ENCODE measurements around the gene ESPNL. TPM values are rescaled to one million over a fixed set of nuclear protein-coding genes. Genes with fewer than 3 reads are reported as not detected.
A peak's percentile ranks its signal among the peaks of the same experiment; 100 is the strongest.

The ESPNL gene
- total RNA-seq, 2 experiments from 2014 or later, result 0.12 to 0.14 TPM

DNA sequence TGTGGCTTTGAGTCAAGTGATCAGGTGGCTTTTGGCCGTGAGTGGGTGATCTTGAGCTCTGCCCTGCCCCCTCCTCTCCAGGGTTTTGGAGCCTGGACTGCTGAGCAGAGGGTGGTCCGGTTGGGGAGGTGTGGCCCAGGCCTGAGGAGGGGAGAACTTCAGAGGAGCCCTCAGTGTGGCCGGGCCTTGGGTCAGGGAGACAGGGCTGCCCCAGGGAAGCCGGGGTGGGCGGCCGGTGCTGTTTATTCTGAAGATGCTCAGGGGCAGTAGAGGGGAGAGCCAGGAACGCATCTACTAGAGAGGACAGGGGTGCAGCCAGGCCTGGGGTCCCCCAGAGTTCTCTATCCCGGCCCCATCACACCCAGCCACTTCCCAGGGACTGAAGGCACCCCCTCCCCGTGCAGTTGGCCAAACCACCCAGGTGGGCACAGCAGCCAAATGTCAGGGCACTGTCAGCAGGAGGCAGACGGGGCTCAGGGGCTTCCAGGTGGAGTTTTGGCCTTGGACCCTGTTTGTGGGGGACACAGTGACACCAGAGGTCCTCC lies 59.6 kb downstream of the ESPNL start:
- intact Hi-C loops (cut with micrococcal nuclease), result loop anchor here (2.0 kb wide), 1 partner anchor 103 kb away; no protein-coding TSS in a partner anchor
- H3K4me1 Mint-ChIP-seq (ENCODE audit: low read depth), result peaks cover 6% of the 10 kb centered on the region
- H3K36me3 Mint-ChIP-seq, result no peaks in the 10 kb centered on the region
- peaks cover 17% of the 10 kb centered on the region for H3K27me3 Mint-ChIP-seq
- no peaks in the 10 kb centered on the region for H3K9me3 Mint-ChIP-seq
- H3K27ac Mint-ChIP-seq, result no peak overlapping the region
- ChIA-PET CTCF (no interaction called here), POLR2A (no interaction called here)
- no peak for DNase-seq
- peak overlapping the region; percentile 20 for H3K4me3 Mint-ChIP-seq

DNA sequence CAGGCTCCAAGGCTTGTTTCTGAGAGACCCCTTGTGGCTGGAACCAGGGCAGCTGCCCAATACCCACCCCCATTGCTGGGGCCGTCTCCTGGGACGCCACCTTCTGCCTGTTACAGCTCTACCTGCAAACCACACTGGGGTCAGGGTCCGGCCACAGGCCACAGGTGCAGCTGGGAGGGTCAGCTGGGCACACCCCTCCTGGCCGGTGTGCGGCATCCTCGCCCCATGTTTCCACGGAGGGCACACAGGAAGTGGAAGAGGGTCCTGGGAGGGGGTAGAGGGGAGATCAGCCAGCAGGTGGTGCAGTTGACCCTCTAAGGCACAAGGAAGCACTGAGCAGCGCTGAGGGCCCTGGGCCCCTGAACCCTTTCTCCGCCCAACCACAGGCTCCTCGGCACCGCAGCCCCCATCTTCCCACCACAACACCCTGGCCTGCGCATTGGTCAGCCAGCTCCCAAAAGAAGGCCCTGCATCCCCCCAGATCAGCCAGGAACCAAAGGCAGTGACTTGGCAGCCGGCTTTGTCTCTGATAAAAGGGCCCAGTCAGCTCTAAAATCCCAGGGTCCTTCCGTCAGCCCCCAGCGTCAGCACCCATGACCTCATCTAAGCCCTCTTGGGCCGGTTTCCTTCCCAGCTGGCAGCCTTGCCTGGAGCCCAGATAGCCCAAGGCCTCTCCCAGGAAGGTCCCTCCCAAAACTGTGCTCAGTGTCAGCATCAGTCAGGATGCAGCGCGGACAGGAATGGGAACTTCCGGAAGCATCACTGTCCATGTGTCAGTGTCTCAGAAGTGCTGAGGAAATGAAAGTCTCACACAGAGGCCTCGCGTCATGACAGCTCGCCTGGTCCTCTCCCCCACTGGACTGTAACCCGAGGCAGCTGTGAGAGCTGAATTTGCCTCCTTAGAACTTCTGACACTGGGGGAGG lies 60.3 kb downstream of the ESPNL start:
- intact Hi-C loops (cut with micrococcal nuclease), result no loop called here
- Mint-ChIP-seq H3K4me1 (ENCODE audit: low read depth) (peaks cover 9% of the 10 kb centered on the region), H3K27me3 (peaks cover 24% of the 10 kb centered on the region), H3K36me3 (no peaks in the 10 kb centered on the region), H3K4me3 (no peak overlapping the region), H3K27ac (no peak overlapping the region), H3K9me3 (no peaks in the 10 kb centered on the region)
- POLR2A ChIA-PET, result no interaction called here
- CTCF ChIA-PET, result interaction anchor here (1.1 kb wide), 1 partner anchor 103 kb away, joined by 4 read pairs; no protein-coding TSS in a partner anchor
- DNase-seq, result no peak

DNA sequence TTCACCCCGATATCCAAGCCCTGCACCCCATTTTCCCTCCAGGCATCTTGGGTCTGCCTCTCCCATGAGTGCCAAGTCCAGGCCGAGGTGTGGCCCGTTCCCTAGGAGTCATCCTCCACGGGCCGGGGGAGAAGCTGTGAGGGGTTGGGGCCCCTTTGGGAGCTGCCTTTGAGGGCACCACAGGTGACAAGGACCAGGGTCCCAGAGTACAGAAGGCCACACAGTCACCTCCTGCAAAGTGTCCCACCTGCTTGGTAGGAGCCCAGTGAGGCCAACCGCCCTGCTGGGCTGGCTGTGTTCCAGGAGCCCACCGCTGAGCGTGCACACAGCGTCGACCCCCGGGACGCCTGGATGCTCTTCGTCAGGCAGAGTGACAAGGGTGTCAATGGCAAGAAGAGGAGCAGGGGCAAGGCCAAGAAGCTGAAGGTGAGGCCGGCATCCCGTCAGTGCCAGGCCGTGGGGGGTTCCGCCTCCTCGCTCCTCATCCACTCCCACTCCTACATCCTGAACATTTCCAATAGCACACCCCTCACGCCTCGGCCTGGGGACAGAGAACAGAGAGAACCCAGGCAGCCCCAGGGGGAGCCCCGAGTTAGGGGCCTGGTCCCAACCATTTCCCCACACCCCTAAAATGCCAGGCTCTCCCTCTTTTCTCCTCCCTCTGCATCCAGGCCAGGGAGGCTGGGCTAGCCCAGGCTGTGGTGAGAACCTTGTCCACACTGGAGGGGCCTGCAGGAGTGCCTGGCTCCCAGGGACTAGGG lies 61.3 kb downstream of the ESPNL start:
- Mint-ChIP-seq H3K9me3 (no peaks in the 10 kb centered on the region), H3K27me3 (peaks cover 25% of the 10 kb centered on the region), H3K27ac (no peak overlapping the region), H3K4me1 (ENCODE audit: low read depth) (peaks cover 9% of the 10 kb centered on the region), H3K4me3 (no peak overlapping the region), H3K36me3 (no peaks in the 10 kb centered on the region)
- ChIA-PET POLR2A (no interaction called here), CTCF (interaction anchor here (1.1 kb wide), 1 partner anchor 102 kb away, joined by 4 read pairs; no protein-coding TSS in a partner anchor)
- intact Hi-C loops (cut with micrococcal nuclease), result no loop called here
- DNase-seq, result no peak

DNA sequence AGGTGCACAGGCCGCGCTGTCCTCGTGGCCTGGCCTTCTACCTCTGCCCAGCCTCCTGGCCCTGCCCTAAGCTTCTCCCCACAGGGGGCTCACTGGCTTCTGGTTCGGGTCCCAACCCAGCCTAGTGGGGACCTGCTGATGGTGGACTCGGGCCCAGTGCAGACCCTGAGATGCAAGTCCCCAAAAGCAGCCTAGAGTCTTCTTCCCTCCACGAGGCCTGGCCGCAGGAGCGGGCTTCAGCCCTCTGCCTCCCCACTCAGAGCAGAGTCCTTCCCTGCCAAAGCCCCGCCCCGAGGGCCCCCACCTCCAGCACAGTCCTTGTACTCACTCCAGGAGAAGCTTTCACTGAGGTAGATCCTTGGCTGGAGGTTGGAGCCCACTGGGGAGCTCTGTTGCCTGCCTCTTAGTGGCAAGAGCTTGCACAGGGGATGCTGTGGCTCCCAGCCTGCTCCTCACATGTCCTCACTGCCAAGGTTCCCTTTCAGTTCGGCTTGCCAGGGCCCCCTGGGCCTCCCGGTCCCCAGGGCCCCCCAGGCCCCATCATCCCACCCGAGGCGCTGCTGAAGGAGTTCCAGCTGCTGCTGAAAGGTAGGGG lies 62.2 kb downstream of the ESPNL start:
- Mint-ChIP-seq H3K27me3 (peaks cover 25% of the 10 kb centered on the region), H3K27ac (no peak overlapping the region), H3K4me1 (ENCODE audit: low read depth) (peaks cover 9% of the 10 kb centered on the region), H3K9me3 (no peaks in the 10 kb centered on the region), H3K36me3 (no peaks in the 10 kb centered on the region), H3K4me3 (no peak overlapping the region)
- no peak for DNase-seq
- intact Hi-C loops (cut with micrococcal nuclease), result no loop called here
- POLR2A ChIA-PET, result interaction anchor here (1.0 kb wide), 1 partner anchor 40 kb away, joined by 3 read pairs; no protein-coding TSS in a partner anchor
- CTCF ChIA-PET, result interaction anchor here (1.4 kb wide), 1 partner anchor 101 kb away, joined by 3 read pairs; no protein-coding TSS in a partner anchor

DNA sequence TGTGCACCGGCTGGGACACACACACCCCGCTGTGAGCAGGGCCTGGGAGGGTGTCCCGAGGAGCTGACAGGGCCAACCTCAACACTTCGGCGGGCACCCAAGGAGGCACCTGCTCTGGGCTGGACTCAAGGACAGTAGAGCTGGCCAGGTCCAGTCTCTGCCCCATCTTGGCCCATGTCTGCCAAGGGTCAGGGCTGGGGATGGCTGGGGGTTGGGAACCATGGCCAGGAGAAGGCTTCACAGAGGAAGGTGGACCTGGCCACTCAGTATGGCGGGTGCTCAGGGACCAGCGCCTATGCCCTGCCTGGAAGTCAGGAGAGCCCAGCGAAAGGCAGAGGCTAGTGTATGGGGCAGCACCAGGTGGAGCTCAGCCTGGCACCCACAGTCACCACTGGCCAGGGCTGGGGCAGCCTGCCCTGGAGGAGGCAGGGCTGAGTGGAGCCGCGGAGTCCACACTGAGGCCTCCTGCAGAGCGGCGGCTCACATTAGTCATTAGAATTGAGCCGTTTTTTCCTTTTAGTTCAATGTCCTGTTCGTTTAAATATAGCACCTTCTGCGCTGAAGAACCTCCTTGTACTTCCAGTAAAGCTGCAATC lies 62.8 kb downstream of the ESPNL start:
- Mint-ChIP-seq H3K4me1 (ENCODE audit: low read depth) (peaks cover 9% of the 10 kb centered on the region), H3K27ac (no peak overlapping the region), H3K9me3 (no peaks in the 10 kb centered on the region), H3K4me3 (no peak overlapping the region), H3K36me3 (no peaks in the 10 kb centered on the region), H3K27me3 (peaks cover 25% of the 10 kb centered on the region)
- CTCF ChIA-PET, result interaction anchor here (1.4 kb wide), 1 partner anchor 101 kb away, joined by 3 read pairs; no protein-coding TSS in a partner anchor
- no peak for DNase-seq
- POLR2A ChIA-PET, result interaction anchor here (1.0 kb wide), 1 partner anchor 39 kb away, joined by 3 read pairs; no protein-coding TSS in a partner anchor
- intact Hi-C loops (cut with micrococcal nuclease), result no loop called here

DNA sequence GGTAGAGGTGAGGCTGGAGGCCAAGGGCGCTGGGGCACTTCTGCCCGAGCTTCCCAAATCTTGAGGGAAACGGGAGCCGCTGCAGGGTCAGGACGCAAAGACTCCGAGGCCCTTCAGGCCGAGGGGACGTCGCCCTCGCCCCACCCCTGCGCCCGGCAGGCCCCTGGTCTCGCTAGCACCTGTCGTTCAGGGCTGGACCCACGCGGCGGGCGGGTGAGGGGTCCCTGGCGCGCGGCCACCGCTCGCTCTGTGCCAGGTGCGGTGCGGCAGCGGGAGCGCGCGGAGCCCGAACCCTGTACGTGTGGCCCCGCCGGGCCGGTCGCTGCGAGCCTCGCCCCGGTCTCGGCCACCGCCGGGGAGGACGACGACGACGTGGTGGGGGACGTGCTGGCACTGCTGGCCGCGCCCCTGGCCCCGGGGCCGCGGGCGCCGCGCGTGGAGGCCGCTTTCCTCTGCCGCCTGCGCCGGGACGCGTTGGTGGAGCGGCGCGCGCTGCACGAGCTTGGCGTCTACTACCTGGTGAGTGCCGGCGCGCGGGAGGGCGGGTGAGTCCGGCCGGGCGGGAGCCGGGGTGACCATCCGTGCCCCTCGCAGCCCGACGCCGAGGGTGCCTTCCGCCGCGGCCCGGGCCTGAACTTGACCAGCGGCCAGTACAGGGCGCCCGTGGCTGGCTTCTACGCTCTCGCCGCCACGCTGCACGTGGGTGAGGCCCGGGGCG lies 63.5 kb downstream of the ESPNL start:
- POLR2A ChIA-PET, result no interaction called here
- Mint-ChIP-seq H3K4me1 (ENCODE audit: low read depth) (peaks cover 9% of the 10 kb centered on the region), H3K4me3 (no peak overlapping the region), H3K36me3 (no peaks in the 10 kb centered on the region), H3K27me3 (peaks cover 25% of the 10 kb centered on the region), H3K9me3 (no peaks in the 10 kb centered on the region), H3K27ac (no peak overlapping the region)
- CTCF ChIA-PET, result interaction anchor here (1.4 kb wide), 1 partner anchor 100 kb away, joined by 3 read pairs; no protein-coding TSS in a partner anchor
- DNase-seq, result no peak
- intact Hi-C loops (cut with micrococcal nuclease), result no loop called here

DNA sequence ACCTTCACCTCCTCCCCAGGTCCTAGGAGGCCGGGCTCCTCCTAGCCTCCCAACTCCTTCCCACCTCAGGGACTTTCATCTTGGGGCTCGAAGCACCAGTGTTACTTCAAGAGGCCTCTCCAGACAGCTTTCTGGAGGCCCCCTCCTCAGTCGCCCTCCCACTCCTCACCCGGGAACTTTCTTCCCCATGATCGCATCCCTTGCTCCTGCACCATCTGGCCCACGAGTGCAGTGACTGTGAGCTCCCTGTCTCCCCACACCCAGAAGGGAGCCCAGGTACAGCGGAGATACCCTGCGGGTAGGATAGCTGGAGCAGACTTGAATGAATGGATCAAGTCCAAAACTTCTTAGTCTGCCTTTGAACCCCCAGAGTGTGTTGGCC lies 64.8 kb downstream of the ESPNL start:
- no peak for DNase-seq
- ChIA-PET CTCF (no interaction called here), POLR2A (no interaction called here)
- peaks cover 3% of the 10 kb centered on the region for H3K4me1 Mint-ChIP-seq (ENCODE audit: low read depth)
- intact Hi-C loops (cut with micrococcal nuclease), result no loop called here
- H3K4me3 Mint-ChIP-seq, result no peak overlapping the region
- peaks cover 19% of the 10 kb centered on the region for H3K27me3 Mint-ChIP-seq
- no peak overlapping the region for H3K27ac Mint-ChIP-seq
- no peaks in the 10 kb centered on the region for H3K9me3 Mint-ChIP-seq
- no peaks in the 10 kb centered on the region for H3K36me3 Mint-ChIP-seq

DNA sequence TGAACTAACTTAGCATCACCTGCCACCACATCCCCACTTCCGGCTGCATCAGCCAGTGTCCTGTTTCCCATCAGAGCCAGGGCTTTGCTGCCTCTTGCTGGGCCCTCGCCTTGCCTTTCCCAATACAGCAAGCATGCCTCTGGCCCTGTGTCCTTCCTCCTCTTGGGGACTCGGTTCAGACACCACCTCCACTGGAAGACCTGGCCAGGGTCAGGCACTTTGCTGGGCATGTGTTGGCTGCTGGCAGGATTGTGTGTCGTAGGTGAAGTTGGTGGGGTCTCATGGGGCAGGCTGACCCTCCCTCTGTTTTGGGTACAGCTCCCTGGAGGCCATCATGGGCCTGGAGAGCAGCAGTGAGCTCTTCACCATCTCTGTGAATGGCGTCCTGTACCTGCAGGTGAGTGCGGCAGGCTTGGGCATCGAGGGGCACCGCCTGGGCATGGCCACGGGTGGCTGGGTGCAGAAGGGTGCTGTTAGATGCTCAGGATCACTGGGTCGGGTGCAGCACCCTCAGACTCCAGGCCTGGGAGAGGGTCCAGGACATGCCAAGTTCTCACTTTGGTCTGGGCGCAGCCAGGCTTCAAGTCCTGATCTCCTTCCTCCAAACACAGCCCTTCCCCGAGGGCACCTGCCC lies 65.3 kb downstream of the ESPNL start:
- Mint-ChIP-seq H3K36me3 (no peaks in the 10 kb centered on the region), H3K4me1 (ENCODE audit: low read depth) (peaks cover 3% of the 10 kb centered on the region), H3K27ac (no peak overlapping the region), H3K9me3 (no peaks in the 10 kb centered on the region), H3K27me3 (peaks cover 16% of the 10 kb centered on the region), H3K4me3 (no peak overlapping the region)
- no peak for DNase-seq
- CTCF ChIA-PET, result no interaction called here
- POLR2A ChIA-PET, result no interaction called here
- intact Hi-C loops (cut with micrococcal nuclease), result no loop called here

DNA sequence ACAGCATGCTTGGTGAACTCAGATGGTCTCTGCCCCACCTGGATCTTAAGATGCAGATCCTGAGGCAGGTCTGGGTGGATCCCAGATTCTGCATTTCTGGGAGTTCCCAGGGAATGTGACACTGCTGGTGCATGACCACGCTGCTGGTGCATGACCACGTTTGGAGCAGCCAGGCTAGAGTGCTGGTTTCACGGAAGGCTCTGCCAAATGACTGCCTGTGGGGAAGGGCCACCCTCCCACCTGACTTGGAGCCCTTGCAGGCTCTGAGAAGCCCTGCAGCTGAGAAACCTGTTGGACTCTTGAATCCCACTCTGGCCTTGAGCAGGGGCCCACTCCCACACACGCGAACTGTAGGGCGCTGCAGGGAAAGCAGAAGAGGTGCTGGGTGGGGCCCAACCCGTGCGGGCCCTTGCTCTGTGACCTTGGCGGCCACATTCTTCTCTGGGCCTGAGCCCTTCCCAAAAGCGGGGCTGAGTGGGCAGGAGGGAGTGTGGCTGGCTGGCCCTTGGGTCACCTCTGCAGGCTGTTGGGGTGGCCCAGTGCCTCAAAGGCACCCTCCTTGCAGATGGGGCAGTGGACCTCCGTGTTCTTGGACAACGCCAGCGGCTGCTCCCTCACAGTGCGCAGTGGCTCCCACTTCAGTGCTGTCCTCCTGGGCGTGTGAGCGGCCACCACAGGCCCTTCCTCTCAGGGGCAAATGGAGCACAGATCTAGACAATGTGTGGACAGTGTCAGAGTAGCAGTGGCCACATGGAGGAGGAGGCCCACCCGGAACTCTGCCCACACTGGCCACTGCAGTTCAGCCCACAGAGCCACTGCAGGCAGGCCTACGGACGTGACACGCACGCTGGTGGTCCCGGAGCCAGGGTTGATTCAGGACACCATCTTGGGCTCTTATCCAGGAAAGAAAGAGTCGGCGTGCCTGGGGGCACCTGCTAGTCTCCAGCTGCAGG lies 66.5 kb downstream of the ESPNL start:
- Mint-ChIP-seq H3K4me1 (ENCODE audit: low read depth) (peaks cover 3% of the 10 kb centered on the region), H3K4me3 (no peak overlapping the region), H3K9me3 (no peaks in the 10 kb centered on the region), H3K27ac (no peak overlapping the region), H3K36me3 (peaks cover 6% of the 10 kb centered on the region), H3K27me3 (peaks cover 12% of the 10 kb centered on the region)
- CTCF ChIA-PET, result no interaction called here
- POLR2A ChIA-PET, result no interaction called here
- no peak for DNase-seq
- intact Hi-C loops (cut with micrococcal nuclease), result no loop called here

DNA sequence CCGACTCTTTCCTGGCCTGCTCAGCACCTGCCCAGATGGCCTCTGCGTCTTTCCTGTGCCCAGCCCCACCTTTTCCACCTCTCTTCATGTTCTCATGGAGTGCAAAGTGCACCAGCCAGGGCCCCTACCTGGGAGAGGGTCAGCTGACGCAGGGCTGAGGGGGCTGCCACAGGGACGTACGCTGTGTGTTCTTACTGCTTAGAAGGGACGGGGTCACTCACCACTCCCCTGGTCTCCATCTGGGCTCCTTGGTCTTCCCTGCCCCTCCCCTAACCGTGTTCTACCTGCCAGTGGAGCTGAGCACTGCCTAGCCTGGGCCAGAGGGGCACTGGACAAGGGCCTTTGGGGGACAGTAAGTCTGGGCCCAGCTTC lies 67.2 kb downstream of the ESPNL start:
- Mint-ChIP-seq H3K4me1 (ENCODE audit: low read depth) (peaks cover 3% of the 10 kb centered on the region), H3K27me3 (peaks cover 12% of the 10 kb centered on the region), H3K9me3 (no peaks in the 10 kb centered on the region), H3K27ac (no peak overlapping the region), H3K36me3 (peaks cover 6% of the 10 kb centered on the region), H3K4me3 (no peak overlapping the region)
- ChIA-PET POLR2A (no interaction called here), CTCF (interaction anchor here (1.2 kb wide), 1 partner anchor 8 kb away, joined by 4 read pairs; the partner anchor contains the start of gene ERFE)
- no peak for DNase-seq
- intact Hi-C loops (cut with micrococcal nuclease), result no loop called here

Data from activated CD4-positive, alpha-beta memory T cell treated with anti-CD3 and anti-CD28 coated beads for 36 hours (primary cell).